ENCODE results near the gene ALB.

The ALB gene

GRCh38 chr4:73413294-73413755, 9.2 kb downstream of the ALB start:
- no peaks in the 10 kb centered on the region for H3K36me3 Mint-ChIP-seq (ENCODE audit: low read depth)
- H3K4me3 Mint-ChIP-seq, result no peak overlapping the region
- H3K27ac Mint-ChIP-seq, result no peak overlapping the region
- H3K9me3 Mint-ChIP-seq, result no peaks in the 10 kb centered on the region
- intact Hi-C loops (cut with micrococcal nuclease), result no loop called here
- no peaks in the 10 kb centered on the region for H3K27me3 Mint-ChIP-seq
- H3K4me1 Mint-ChIP-seq (ENCODE audit: low read depth), result no peaks in the 10 kb centered on the region

- Mint-ChIP-seq H3K36me3 (ENCODE audit: low read depth) (no peaks in the 10 kb centered on the region), H3K27me3 (no peaks in the 10 kb centered on the region), H3K4me3 (no peak overlapping the region), H3K9me3 (no peaks in the 10 kb centered on the region), H3K27ac (no peak overlapping the region), H3K4me1 (ENCODE audit: low read depth) (no peaks in the 10 kb centered on the region)
- intact Hi-C loops (cut with micrococcal nuclease), result no loop called here
Observed at GRCh38 chr4:73414936-73415271, 10.8 kb downstream of the ALB start.

DNA sequence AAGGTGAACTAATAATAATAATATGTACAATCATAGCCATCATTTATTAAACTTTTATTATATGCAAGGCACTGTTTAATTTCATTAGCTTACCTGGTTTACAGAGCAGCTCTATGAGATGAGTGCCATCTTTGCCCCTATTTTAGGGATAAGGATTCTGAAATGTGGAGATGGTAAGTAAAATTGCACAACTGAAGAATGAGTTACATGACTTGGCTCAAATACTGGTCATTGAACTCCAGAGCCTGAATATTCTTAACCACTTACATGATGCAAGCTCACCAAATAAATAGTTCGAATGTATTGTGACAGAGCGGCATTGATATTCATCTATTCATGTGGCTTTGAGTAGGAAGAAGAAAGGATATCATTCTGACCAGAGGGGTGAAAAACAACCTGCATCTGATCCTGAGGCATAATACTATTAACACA, 11.7 kb downstream of the ALB start:
- H3K4me1 Mint-ChIP-seq (ENCODE audit: low read depth), result no peaks in the 10 kb centered on the region
- no peak overlapping the region for H3K4me3 Mint-ChIP-seq
- H3K27ac Mint-ChIP-seq, result no peak overlapping the region
- no peaks in the 10 kb centered on the region for H3K27me3 Mint-ChIP-seq
- no peaks in the 10 kb centered on the region for H3K36me3 Mint-ChIP-seq (ENCODE audit: low read depth)
- H3K9me3 Mint-ChIP-seq, result no peaks in the 10 kb centered on the region
- intact Hi-C loops (cut with micrococcal nuclease), result no loop called here

GRCh38 chr4:73416423-73417087, 12.5 kb downstream of the ALB start:
- no peak overlapping the region for H3K4me3 Mint-ChIP-seq
- intact Hi-C loops (cut with micrococcal nuclease), result no loop called here
- H3K36me3 Mint-ChIP-seq (ENCODE audit: low read depth), result no peaks in the 10 kb centered on the region
- no peak overlapping the region for H3K27ac Mint-ChIP-seq
- no peaks in the 10 kb centered on the region for H3K9me3 Mint-ChIP-seq
- no peaks in the 10 kb centered on the region for H3K4me1 Mint-ChIP-seq (ENCODE audit: low read depth)
- H3K27me3 Mint-ChIP-seq, result no peaks in the 10 kb centered on the region

GRCh38 chr4:73417342-73417741, 13.3 kb downstream of the ALB start:
- Mint-ChIP-seq H3K4me1 (ENCODE audit: low read depth) (no peaks in the 10 kb centered on the region), H3K4me3 (no peak overlapping the region), H3K36me3 (ENCODE audit: low read depth) (no peaks in the 10 kb centered on the region), H3K27ac (no peak overlapping the region), H3K27me3 (no peaks in the 10 kb centered on the region), H3K9me3 (no peaks in the 10 kb centered on the region)
- intact Hi-C loops (cut with micrococcal nuclease), result no loop called here

DNA sequence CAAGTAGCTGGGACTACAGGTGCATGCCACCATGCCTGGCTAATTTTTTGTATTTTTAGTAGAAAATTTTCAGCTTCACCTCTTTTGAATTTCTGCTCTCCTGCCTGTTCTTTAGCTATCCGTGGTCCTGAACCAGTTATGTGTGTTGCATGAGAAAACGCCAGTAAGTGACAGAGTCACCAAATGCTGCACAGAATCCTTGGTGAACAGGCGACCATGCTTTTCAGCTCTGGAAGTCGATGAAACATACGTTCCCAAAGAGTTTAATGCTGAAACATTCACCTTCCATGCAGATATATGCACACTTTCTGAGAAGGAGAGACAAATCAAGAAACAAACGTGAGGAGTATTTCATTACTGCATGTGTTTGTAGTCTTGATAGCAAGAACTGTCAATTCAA, 13.9 kb downstream of the ALB start:
- no peaks in the 10 kb centered on the region for H3K9me3 Mint-ChIP-seq
- no peak overlapping the region for H3K4me3 Mint-ChIP-seq
- intact Hi-C loops (cut with micrococcal nuclease), result no loop called here
- no peaks in the 10 kb centered on the region for H3K36me3 Mint-ChIP-seq (ENCODE audit: low read depth)
- no peaks in the 10 kb centered on the region for H3K4me1 Mint-ChIP-seq (ENCODE audit: low read depth)
- H3K27ac Mint-ChIP-seq, result no peak overlapping the region
- no peaks in the 10 kb centered on the region for H3K27me3 Mint-ChIP-seq

- intact Hi-C loops (cut with micrococcal nuclease), result no loop called here
- no peaks in the 10 kb centered on the region for H3K36me3 Mint-ChIP-seq (ENCODE audit: low read depth)
Observed at GRCh38 chr4:73418677-73419076, 14.6 kb downstream of the ALB start.

DNA sequence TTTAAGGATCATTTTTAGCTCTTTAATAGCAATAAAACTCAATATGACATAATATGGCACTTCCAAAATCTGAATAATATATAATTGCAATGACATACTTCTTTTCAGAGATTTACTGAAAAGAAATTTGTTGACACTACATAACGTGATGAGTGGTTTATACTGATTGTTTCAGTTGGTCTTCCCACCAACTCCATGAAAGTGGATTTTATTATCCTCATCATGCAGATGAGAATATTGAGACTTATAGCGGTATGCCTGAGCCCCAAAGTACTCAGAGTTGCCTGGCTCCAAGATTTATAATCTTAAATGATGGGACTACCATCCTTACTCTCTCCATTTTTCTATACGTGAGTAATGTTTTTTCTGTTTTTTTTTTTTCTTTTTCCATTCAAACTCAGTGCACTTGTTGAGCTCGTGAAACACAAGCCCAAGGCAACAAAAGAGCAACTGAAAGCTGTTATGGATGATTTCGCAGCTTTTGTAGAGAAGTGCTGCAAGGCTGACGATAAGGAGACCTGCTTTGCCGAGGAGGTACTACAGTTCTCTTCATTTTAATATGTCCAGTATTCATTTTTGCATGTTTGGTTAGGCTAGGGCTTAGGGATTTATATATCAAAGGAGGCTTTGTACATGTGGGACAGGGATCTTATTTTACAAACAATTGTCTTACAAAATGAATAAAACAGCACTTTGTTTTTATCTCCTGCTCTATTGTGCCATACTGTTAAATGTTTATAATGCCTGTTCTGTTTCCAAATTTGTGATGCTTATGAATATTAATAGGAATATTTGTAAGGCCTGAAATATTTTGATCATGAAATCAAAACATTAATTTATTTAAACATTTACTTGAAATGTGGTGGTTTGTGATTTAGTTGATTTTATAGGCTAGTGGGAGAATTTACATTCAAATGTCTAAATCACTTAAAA, 15.3 kb downstream of the ALB start:
- no peaks in the 10 kb centered on the region for H3K36me3 Mint-ChIP-seq (ENCODE audit: low read depth)
- no peaks in the 10 kb centered on the region for H3K4me1 Mint-ChIP-seq (ENCODE audit: low read depth)
- H3K4me3 Mint-ChIP-seq, result no peak overlapping the region
- no peaks in the 10 kb centered on the region for H3K9me3 Mint-ChIP-seq
- H3K27ac Mint-ChIP-seq, result no peak overlapping the region
- no peaks in the 10 kb centered on the region for H3K27me3 Mint-ChIP-seq
- intact Hi-C loops (cut with micrococcal nuclease), result no loop called here

More at GRCh38 chr4:73418677-73419076, 14.6 kb downstream of the ALB start:
- H3K27me3 Mint-ChIP-seq, result no peaks in the 10 kb centered on the region
- no peak overlapping the region for H3K27ac Mint-ChIP-seq
- H3K4me1 Mint-ChIP-seq (ENCODE audit: low read depth), result no peaks in the 10 kb centered on the region
- no peak overlapping the region for H3K4me3 Mint-ChIP-seq
- H3K9me3 Mint-ChIP-seq, result no peaks in the 10 kb centered on the region

GRCh38 chr4:73420615-73421014, 16.5 kb downstream of the ALB start:
- no peaks in the 10 kb centered on the region for H3K36me3 Mint-ChIP-seq (ENCODE audit: low read depth)
- intact Hi-C loops (cut with micrococcal nuclease), result no loop called here
- no peaks in the 10 kb centered on the region for H3K4me1 Mint-ChIP-seq (ENCODE audit: low read depth)
- H3K9me3 Mint-ChIP-seq, result no peaks in the 10 kb centered on the region
- H3K4me3 Mint-ChIP-seq, result no peak overlapping the region
- H3K27ac Mint-ChIP-seq, result no peak overlapping the region
- H3K27me3 Mint-ChIP-seq, result no peaks in the 10 kb centered on the region

GRCh38 chr4:73421708-73422457, 17.8 kb downstream of the ALB start:
- Mint-ChIP-seq H3K36me3 (ENCODE audit: low read depth) (no peaks in the 10 kb centered on the region), H3K9me3 (no peaks in the 10 kb centered on the region), H3K4me3 (no peak overlapping the region), H3K27ac (no peak overlapping the region), H3K4me1 (ENCODE audit: low read depth) (no peaks in the 10 kb centered on the region), H3K27me3 (no peaks in the 10 kb centered on the region)
- intact Hi-C loops (cut with micrococcal nuclease), result no loop called here

DNA sequence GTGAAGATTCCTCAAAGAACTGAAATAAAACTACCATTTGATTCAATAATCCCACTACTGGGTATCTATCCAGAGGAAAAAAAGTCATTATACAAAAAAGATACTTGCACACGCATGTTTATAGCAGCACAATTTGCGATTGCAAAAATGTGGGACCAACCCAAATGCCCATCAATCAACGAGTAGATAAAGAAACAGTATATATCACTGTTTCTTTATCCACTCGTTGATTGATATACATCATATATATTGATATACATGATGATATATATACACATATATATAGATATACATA, 18.3 kb downstream of the ALB start:
- no peaks in the 10 kb centered on the region for H3K9me3 Mint-ChIP-seq
- H3K36me3 Mint-ChIP-seq (ENCODE audit: low read depth), result no peaks in the 10 kb centered on the region
- intact Hi-C loops (cut with micrococcal nuclease), result no loop called here
- H3K4me3 Mint-ChIP-seq, result no peak overlapping the region
- H3K27me3 Mint-ChIP-seq, result no peaks in the 10 kb centered on the region
- H3K4me1 Mint-ChIP-seq (ENCODE audit: low read depth), result no peaks in the 10 kb centered on the region
- no peak overlapping the region for H3K27ac Mint-ChIP-seq

DNA sequence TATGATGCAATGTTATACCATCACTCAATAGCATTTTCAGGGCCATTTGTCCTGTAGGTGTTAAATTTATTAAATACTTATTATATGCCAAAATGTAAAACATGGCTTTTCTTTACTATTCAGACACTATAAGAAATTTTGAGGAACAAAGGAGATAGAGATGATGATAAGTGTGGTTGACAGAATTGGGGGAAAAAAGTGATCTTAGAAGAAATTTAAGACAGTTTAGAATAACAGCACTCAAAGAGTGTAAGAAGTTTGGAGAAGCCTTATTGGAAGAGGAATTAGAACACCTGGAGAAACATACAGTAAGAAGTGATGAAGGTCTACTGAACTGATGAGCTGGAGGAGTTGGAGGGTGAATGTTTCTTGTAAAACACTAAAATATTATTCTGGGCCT, 19.1 kb downstream of the ALB start:
- intact Hi-C loops (cut with micrococcal nuclease), result no loop called here
- no peak overlapping the region for H3K4me3 Mint-ChIP-seq
- no peaks in the 10 kb centered on the region for H3K9me3 Mint-ChIP-seq
- H3K4me1 Mint-ChIP-seq (ENCODE audit: low read depth), result no peaks in the 10 kb centered on the region
- no peak overlapping the region for H3K27ac Mint-ChIP-seq
- no peaks in the 10 kb centered on the region for H3K27me3 Mint-ChIP-seq
- H3K36me3 Mint-ChIP-seq (ENCODE audit: low read depth), result no peaks in the 10 kb centered on the region

DNA sequence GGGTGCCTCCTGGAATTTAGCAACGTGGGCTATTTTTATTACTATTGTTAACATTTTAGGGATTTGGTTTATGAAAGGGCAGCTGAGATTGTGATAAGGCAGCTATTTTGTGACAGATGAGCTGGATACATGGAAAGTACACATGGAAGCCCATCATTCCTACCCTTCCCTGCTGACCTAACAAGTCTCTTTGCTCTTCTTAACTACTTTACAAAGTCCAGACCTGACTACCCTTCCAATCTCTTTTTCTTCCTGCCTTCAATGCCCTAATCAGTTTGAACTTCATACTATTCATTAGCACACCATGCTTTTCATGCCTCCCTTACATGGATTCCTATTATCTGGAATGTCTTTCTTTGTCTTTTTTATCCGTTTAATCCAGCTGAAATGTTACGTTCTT, 22.6 kb downstream of the ALB start:
- intact Hi-C loops (cut with micrococcal nuclease), result no loop called here
- H3K9me3 Mint-ChIP-seq, result no peaks in the 10 kb centered on the region
- H3K4me3 Mint-ChIP-seq, result no peak overlapping the region
- H3K4me1 Mint-ChIP-seq (ENCODE audit: low read depth), result no peaks in the 10 kb centered on the region
- H3K27ac Mint-ChIP-seq, result no peak overlapping the region
- no peaks in the 10 kb centered on the region for H3K36me3 Mint-ChIP-seq (ENCODE audit: low read depth)
- no peaks in the 10 kb centered on the region for H3K27me3 Mint-ChIP-seq

DNA sequence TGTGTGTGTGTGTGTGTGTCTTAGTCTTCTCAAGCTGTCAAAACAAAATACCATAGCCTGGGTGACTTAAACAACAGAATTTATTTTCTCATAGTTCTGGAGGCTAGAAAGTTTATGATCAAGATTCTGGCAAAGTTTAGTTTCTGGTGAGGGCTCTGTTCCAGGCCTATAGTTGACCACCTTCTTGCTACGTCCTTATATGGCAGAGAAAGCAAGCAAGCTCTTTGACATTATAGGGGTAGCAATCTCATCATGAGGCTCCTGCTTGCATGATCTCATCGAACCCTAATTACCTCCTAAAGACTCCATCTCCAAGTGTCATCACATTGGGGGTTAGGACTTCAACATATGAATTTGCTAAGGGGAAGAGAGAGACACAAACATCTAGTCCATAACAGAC, 25.0 kb downstream of the ALB start:
- Mint-ChIP-seq H3K36me3 (ENCODE audit: low read depth) (no peaks in the 10 kb centered on the region), H3K27ac (no peak overlapping the region), H3K4me3 (no peak overlapping the region), H3K27me3 (no peaks in the 10 kb centered on the region), H3K4me1 (ENCODE audit: low read depth) (no peaks in the 10 kb centered on the region), H3K9me3 (no peaks in the 10 kb centered on the region)
- intact Hi-C loops (cut with micrococcal nuclease), result no loop called here

Measured in dendritic cell treated with granulocyte-macrophage colony-stimulating factor and Interleukin-4, amounts not matched to agents 40 ng/mL and 50 ng/mL, for 4 days (primary cell).